ENCODE measurements around the gene MT1A.

Gene MT1A

GRCh38 chr16:56605475-56605874 lies 33.0 kb upstream of the MT1A start:
- Histone ChIP-seq H3K27ac (ENCODE audit: low read length) (no peak overlapping the region), H3K9me3 (ENCODE audit: insufficient read depth, low read depth, low read length) (no peaks in the 10 kb centered on the region), H3K9ac (ENCODE audit: low read depth, low read length) (no peak overlapping the region), H3K27me3 (ENCODE audit: insufficient read depth, low read length) (peaks cover 66% of the 10 kb centered on the region), H3K4me1 (ENCODE audit: insufficient read depth, low read length) (peaks cover 5% of the 10 kb centered on the region), H3K4me3 (ENCODE audit: low read length) (no peak overlapping the region), H3K36me3 (ENCODE audit: insufficient read depth, low read depth, low read length) (no peaks in the 10 kb centered on the region)

GRCh38 chr16:56606071-56606475 lies 32.4 kb upstream of the MT1A start:
- Histone ChIP-seq H3K27ac (ENCODE audit: low read length) (no peak overlapping the region), H3K9me3 (ENCODE audit: insufficient read depth, low read depth, low read length) (no peaks in the 10 kb centered on the region), H3K9ac (ENCODE audit: low read depth, low read length) (no peak overlapping the region), H3K4me1 (ENCODE audit: insufficient read depth, low read length) (peaks cover 5% of the 10 kb centered on the region), H3K36me3 (ENCODE audit: insufficient read depth, low read depth, low read length) (no peaks in the 10 kb centered on the region), H3K4me3 (ENCODE audit: low read length) (no peak overlapping the region), H3K27me3 (ENCODE audit: insufficient read depth, low read length) (peaks cover 68% of the 10 kb centered on the region)

- no peaks in the 10 kb centered on the region for H3K36me3 ChIP-seq (ENCODE audit: insufficient read depth, low read depth, low read length)
- H3K4me1 ChIP-seq (ENCODE audit: insufficient read depth, low read length): peaks cover 5% of the 10 kb centered on the region
- peaks cover 70% of the 10 kb centered on the region for H3K27me3 ChIP-seq (ENCODE audit: insufficient read depth, low read length)
- H3K9ac ChIP-seq (ENCODE audit: low read depth, low read length): no peak overlapping the region
- no peak overlapping the region for H3K27ac ChIP-seq (ENCODE audit: low read length)
- no peak overlapping the region for H3K4me3 ChIP-seq (ENCODE audit: low read length)
- no peaks in the 10 kb centered on the region for H3K9me3 ChIP-seq (ENCODE audit: insufficient read depth, low read depth, low read length)
Measured at GRCh38 chr16:56606476-56607108, 31.9 kb upstream of the MT1A start.

- Histone ChIP-seq H3K9me3 (ENCODE audit: insufficient read depth, low read depth, low read length) (no peaks in the 10 kb centered on the region), H3K9ac (ENCODE audit: low read depth, low read length) (no peak overlapping the region), H3K4me3 (ENCODE audit: low read length) (no peak overlapping the region), H3K27me3 (ENCODE audit: insufficient read depth, low read length) (peaks cover 75% of the 10 kb centered on the region), H3K27ac (ENCODE audit: low read length) (no peak overlapping the region), H3K4me1 (ENCODE audit: insufficient read depth, low read length) (peaks cover 5% of the 10 kb centered on the region), H3K36me3 (ENCODE audit: insufficient read depth, low read depth, low read length) (no peaks in the 10 kb centered on the region)
Measured at GRCh38 chr16:56607109-56607618, 31.3 kb upstream of the MT1A start.

DNA sequence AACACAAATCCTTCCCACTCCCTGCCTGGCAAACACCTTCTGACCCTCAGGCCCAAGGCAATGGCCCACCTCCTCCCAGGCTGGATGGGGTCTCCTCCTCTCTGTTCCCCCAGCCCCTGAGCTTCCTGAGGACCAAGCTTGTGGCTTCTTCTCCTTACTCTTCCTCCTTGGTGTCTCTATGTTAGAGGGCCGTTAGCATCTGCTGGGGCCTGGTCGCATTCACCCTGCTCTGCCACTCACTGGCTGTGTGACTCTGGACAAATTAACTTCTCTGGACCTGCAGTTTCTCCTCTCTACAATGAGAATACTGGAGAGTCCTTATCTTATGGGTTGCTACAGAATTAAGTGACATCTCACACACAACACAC lies 30.8 kb upstream of the MT1A start:
- peak overlapping the region; percentile 73; the same call in 1 of the 2 replicates for H3K4me3 ChIP-seq (ENCODE audit: low read length)
- H3K27ac ChIP-seq (ENCODE audit: low read length): no peak overlapping the region
- no peaks in the 10 kb centered on the region for H3K36me3 ChIP-seq (ENCODE audit: insufficient read depth, low read depth, low read length)
- peaks cover 5% of the 10 kb centered on the region for H3K4me1 ChIP-seq (ENCODE audit: insufficient read depth, low read length)
- H3K9ac ChIP-seq (ENCODE audit: low read depth, low read length): peak overlapping the region; percentile 52; the same call in 1 of the 2 replicates
- H3K27me3 ChIP-seq (ENCODE audit: insufficient read depth, low read length): peaks cover 80% of the 10 kb centered on the region
- H3K9me3 ChIP-seq (ENCODE audit: insufficient read depth, low read depth, low read length): no peaks in the 10 kb centered on the region

GRCh38 chr16:56608043-56608875 lies 30.2 kb upstream of the MT1A start, which contains the start of gene MT2A:
MT2A (plus strand) TSS chr16:56608584; CDS start chr16:56608656, 72 bp downstream.
- Histone ChIP-seq H3K27ac (ENCODE audit: low read length) (no peak within 1 kb of the TSS), H3K4me1 (ENCODE audit: insufficient read depth, low read length) (peaks cover 5% of the 10 kb centered on the region), H3K4me3 (ENCODE audit: low read length) (peak within 1 kb of the TSS; percentile 73), H3K36me3 (ENCODE audit: insufficient read depth, low read depth, low read length) (no peaks in the 10 kb centered on the region), H3K27me3 (ENCODE audit: insufficient read depth, low read length) (peaks cover 83% of the 10 kb centered on the region), H3K9me3 (ENCODE audit: insufficient read depth, low read depth, low read length) (no peaks in the 10 kb centered on the region), H3K9ac (ENCODE audit: low read depth, low read length) (peak within 1 kb of the TSS; percentile 52; the same call in 1 of the 2 replicates)

DNA sequence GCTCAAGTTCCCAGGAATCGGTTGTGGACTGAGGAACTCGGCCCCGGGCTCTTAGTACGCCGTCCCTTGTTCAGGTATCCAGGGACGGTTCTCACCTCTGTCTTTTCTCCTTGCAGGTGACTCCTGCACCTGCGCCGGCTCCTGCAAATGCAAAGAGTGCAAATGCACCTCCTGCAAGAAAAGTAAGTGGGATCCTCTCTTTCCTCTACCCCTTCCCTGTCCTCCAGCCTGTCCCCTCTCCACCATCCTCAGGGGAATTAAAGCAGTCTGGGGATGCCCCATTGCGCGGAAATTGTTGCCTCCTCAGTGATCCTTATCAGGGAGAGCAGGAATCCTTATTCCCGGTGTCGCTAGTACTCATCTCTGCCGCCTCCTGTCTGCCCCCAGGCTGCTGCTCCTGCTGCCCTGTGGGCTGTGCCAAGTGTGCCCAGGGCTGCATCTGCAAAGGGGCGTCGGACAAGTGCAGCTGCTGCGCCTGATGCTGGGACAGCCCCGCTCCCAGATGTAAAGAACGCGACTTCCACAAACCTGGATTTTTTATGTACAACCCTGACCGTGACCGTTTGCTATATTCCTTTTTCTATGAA lies 29.5 kb upstream of the MT1A start:
- Histone ChIP-seq H3K4me3 (ENCODE audit: low read length) (peak overlapping the region; percentile 73), H3K36me3 (ENCODE audit: insufficient read depth, low read depth, low read length) (no peaks in the 10 kb centered on the region), H3K9ac (ENCODE audit: low read depth, low read length) (no peak overlapping the region; the same call in 1 of the 2 replicates), H3K27ac (ENCODE audit: low read length) (no peak overlapping the region), H3K27me3 (ENCODE audit: insufficient read depth, low read length) (peaks cover 90% of the 10 kb centered on the region), H3K9me3 (ENCODE audit: insufficient read depth, low read depth, low read length) (no peaks in the 10 kb centered on the region), H3K4me1 (ENCODE audit: insufficient read depth, low read length) (peaks cover 5% of the 10 kb centered on the region)

- H3K27me3 ChIP-seq (ENCODE audit: insufficient read depth, low read length): peaks cover 94% of the 10 kb centered on the region
- H3K36me3 ChIP-seq (ENCODE audit: insufficient read depth, low read depth, low read length): no peaks in the 10 kb centered on the region
- no peak overlapping the region for H3K9ac ChIP-seq (ENCODE audit: low read depth, low read length)
- H3K27ac ChIP-seq (ENCODE audit: low read length): no peak overlapping the region
- H3K4me3 ChIP-seq (ENCODE audit: low read length): peak overlapping the region; percentile 73
- peaks cover 5% of the 10 kb centered on the region for H3K4me1 ChIP-seq (ENCODE audit: insufficient read depth, low read length)
- no peaks in the 10 kb centered on the region for H3K9me3 ChIP-seq (ENCODE audit: insufficient read depth, low read depth, low read length)
Measured at GRCh38 chr16:56609463-56609921, 29.0 kb upstream of the MT1A start.

GRCh38 chr16:56610017-56610608 lies 28.4 kb upstream of the MT1A start:
- H3K36me3 ChIP-seq (ENCODE audit: insufficient read depth, low read depth, low read length): no peaks in the 10 kb centered on the region
- H3K9ac ChIP-seq (ENCODE audit: low read depth, low read length): no peak overlapping the region
- no peak overlapping the region for H3K4me3 ChIP-seq (ENCODE audit: low read length)
- H3K27me3 ChIP-seq (ENCODE audit: insufficient read depth, low read length): peaks cover 94% of the 10 kb centered on the region
- H3K9me3 ChIP-seq (ENCODE audit: insufficient read depth, low read depth, low read length): no peaks in the 10 kb centered on the region
- no peak overlapping the region for H3K27ac ChIP-seq (ENCODE audit: low read length)
- peaks cover 5% of the 10 kb centered on the region for H3K4me1 ChIP-seq (ENCODE audit: insufficient read depth, low read length)

GRCh38 chr16:56610609-56611111 lies 27.8 kb upstream of the MT1A start:
- no peaks in the 10 kb centered on the region for H3K36me3 ChIP-seq (ENCODE audit: insufficient read depth, low read depth, low read length)
- H3K4me1 ChIP-seq (ENCODE audit: insufficient read depth, low read length): peaks cover 5% of the 10 kb centered on the region
- H3K27me3 ChIP-seq (ENCODE audit: insufficient read depth, low read length): peaks cover 96% of the 10 kb centered on the region
- no peak overlapping the region for H3K27ac ChIP-seq (ENCODE audit: low read length)
- no peaks in the 10 kb centered on the region for H3K9me3 ChIP-seq (ENCODE audit: insufficient read depth, low read depth, low read length)
- H3K9ac ChIP-seq (ENCODE audit: low read depth, low read length): no peak overlapping the region
- no peak overlapping the region for H3K4me3 ChIP-seq (ENCODE audit: low read length)

GRCh38 chr16:56611281-56611833 lies 27.1 kb upstream of the MT1A start:
- Histone ChIP-seq H3K9ac (ENCODE audit: low read depth, low read length) (no peak overlapping the region), H3K36me3 (ENCODE audit: insufficient read depth, low read depth, low read length) (no peaks in the 10 kb centered on the region), H3K27ac (ENCODE audit: low read length) (no peak overlapping the region), H3K9me3 (ENCODE audit: insufficient read depth, low read depth, low read length) (no peaks in the 10 kb centered on the region), H3K27me3 (ENCODE audit: insufficient read depth, low read length) (peaks cover 96% of the 10 kb centered on the region), H3K4me1 (ENCODE audit: insufficient read depth, low read length) (peaks cover 5% of the 10 kb centered on the region), H3K4me3 (ENCODE audit: low read length) (no peak overlapping the region)

Measured in iPS-20b (cell line).